ENCODE data around the gene OPRPN.

Gene OPRPN

DNA sequence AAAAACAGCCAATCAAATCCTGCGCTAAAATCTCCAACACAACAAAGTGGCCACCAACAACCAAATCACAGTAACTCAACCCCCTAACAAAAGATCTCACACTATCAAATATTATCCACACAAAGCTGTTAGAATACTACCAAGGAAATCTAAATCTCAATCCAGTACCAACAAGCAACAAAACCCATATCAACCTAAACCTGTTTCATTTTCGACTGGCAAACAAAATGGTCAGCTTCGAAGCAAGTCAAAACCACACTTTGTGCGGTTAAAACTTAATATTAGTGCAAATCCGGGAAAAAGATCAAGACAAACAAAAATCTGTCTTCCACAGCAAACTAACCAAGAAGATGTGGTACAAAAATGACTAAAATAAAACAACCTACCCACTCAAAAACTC lies 45.6 kb downstream of the OPRPN start:
- no peak overlapping the region for H3K4me3 ChIP-seq (ENCODE audit: control insufficient read depth, low read depth, low read length)
- TF ChIP-seq, protein P1, sequence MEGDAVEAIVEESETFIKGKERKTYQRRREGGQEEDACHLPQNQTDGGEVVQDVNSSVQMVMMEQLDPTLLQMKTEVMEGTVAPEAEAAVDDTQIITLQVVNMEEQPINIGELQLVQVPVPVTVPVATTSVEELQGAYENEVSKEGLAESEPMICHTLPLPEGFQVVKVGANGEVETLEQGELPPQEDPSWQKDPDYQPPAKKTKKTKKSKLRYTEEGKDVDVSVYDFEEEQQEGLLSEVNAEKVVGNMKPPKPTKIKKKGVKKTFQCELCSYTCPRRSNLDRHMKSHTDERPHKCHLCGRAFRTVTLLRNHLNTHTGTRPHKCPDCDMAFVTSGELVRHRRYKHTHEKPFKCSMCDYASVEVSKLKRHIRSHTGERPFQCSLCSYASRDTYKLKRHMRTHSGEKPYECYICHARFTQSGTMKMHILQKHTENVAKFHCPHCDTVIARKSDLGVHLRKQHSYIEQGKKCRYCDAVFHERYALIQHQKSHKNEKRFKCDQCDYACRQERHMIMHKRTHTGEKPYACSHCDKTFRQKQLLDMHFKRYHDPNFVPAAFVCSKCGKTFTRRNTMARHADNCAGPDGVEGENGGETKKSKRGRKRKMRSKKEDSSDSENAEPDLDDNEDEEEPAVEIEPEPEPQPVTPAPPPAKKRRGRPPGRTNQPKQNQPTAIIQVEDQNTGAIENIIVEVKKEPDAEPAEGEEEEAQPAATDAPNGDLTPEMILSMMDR (IDR thresholded peaks at IDR 0.05; ENCODE audit: control insufficient read depth, insufficient read depth, low read depth, low read length, missing control alignments), result no peak
- no peak for DNase-seq (ENCODE audit: low read depth)

DNA sequence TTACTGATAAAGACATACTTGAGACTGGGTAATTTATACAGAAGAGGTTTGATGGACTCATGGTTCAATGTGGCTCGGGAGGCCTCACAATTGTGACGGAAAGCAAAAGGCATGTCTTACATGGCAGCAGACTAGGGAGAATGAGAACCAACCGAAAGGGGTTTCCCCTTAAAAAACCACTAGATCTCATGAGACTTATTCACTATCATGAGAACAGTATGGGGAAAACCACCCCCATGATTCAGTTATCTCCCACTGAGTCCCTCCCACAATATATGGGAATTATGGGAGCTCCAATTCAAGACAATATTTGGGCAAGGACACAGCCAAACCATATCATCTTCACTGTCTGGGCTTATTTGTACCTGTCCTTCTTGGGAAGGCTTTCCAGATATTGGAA lies 51.5 kb downstream of the OPRPN start:
- H3K4me3 ChIP-seq (ENCODE audit: control insufficient read depth, low read depth, low read length), result no peak overlapping the region
- no peak for DNase-seq (ENCODE audit: low read depth)
- TF ChIP-seq, protein P1 (IDR thresholded peaks at IDR 0.05; ENCODE audit: control insufficient read depth, insufficient read depth, low read depth, low read length, missing control alignments), result no peak

DNA sequence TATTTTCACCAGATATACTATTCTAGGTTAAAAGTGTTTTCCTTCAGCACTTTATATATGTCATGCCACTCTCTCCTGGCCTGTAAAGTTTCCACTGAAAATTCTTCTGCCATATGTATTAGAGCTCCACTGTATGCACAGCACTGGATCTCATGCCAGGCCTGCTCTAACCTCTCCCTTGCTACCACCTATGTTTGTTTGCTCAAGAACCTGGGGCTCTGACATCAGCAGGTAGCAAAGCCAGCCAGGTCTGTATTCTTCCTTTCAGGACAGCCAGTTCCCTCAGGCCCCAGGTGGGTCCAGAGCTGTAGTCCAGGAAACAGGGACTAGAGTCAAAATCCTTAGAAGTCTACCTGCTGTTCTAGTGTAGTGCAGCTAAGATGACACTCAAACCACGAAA lies 55.2 kb downstream of the OPRPN start:
- no peak for DNase-seq (ENCODE audit: low read depth)
- H3K4me3 ChIP-seq (ENCODE audit: control insufficient read depth, low read depth, low read length), result no peak overlapping the region

More for the DNA sequence above, 55.2 kb downstream of the OPRPN start:
- TF ChIP-seq, protein P1 (IDR thresholded peaks at IDR 0.05; ENCODE audit: control insufficient read depth, insufficient read depth, low read depth, low read length, missing control alignments), result no peak

Data from AG09309 (cell line).